SU-DHL-6 (cell line): ENCODE data around the gene EPB41L4A.

ENCODE experiments used
- H2AFZ ChIP-seq: fragments of 200-600 bp; sonication (generic); 2 replicates; pipeline ENCODE4 v1.6.1; 2014; ENCODE audit warnings: low read depth, mild to moderate bottlenecking, moderate library complexity, mixed read lengths, antibody characterized with exemption, low read length; ENCODE audit not compliant: severe bottlenecking
- H3F3A ChIP-seq: fragments of 200-600 bp; shearing (Covaris generic); 2 replicates; pipeline ENCODE4 v1.6.0; 2016; ENCODE audit warnings: antibody characterized with exemption, mild to moderate bottlenecking; ENCODE audit not compliant: insufficient read depth
- H3K27ac ChIP-seq: fragments of 200-600 bp; sonication (generic); 2 replicates; pipeline ENCODE4 v1.5.1; 2016; ENCODE audit warnings: low read depth, mild to moderate bottlenecking, low read length, moderate library complexity, mixed read lengths
- H3K27me3 ChIP-seq: fragments of 200-600 bp; sonication (generic), shearing (Covaris generic); 2 replicates; pipeline ENCODE4 v1.6.0; 2014; ENCODE audit warnings: mild to moderate bottlenecking, low read length
- H3K36me3 ChIP-seq: fragments of 200-600 bp; sonication (generic); 2 replicates; pipeline ENCODE4 v1.6.1; 2014; ENCODE audit warnings: mild to moderate bottlenecking, low read length, mixed read lengths
- H3K4me2 ChIP-seq: fragments of 300-600, 200-600 bp; shearing (Covaris generic), sonication (generic); 2 replicates; pipeline ENCODE4 v1.6.0; 2014; ENCODE audit warnings: low read length, low read depth, mild to moderate bottlenecking; ENCODE audit not compliant: poor library complexity, severe bottlenecking
- H3K4me3 ChIP-seq: fragments of 200-600 bp; sonication (generic); 2 replicates; pipeline ENCODE4 v1.5.1; 2014; ENCODE audit warnings: antibody characterized with exemption, low read length, mild to moderate bottlenecking, mixed read lengths; ENCODE audit not compliant: insufficient read depth, poor library complexity, severe bottlenecking
- H3K79me2 ChIP-seq: fragments of 200-600 bp; sonication (generic); 2 replicates; pipeline ENCODE4 v1.6.1; 2014; ENCODE audit warnings: mild to moderate bottlenecking, low read length, moderate library complexity; ENCODE audit not compliant: insufficient read depth
- H3K9ac ChIP-seq: fragments of 200-600 bp; sonication (generic); 2 replicates; pipeline ENCODE4 v1.7.0; 2014; ENCODE audit warnings: mild to moderate bottlenecking, low read length
- H3K9me2 ChIP-seq: fragments of 200-600 bp; sonication (generic); replicated peaks from 2 replicates; pipeline ENCODE4 v1.6.1; 2014; ENCODE audit warnings: low read length; ENCODE audit not compliant: insufficient read depth
- H3K9me3 ChIP-seq: fragments of 200-600 bp; sonication (generic); 2 replicates; pipeline ENCODE4 v1.6.1; 2014; ENCODE audit warnings: low read length, mixed read lengths; ENCODE audit not compliant: insufficient read depth
- H4K20me1 ChIP-seq: fragments of 200-600 bp; sonication (generic); 2 replicates; pipeline ENCODE4 v1.6.1; 2014; ENCODE audit warnings: low read depth, mild to moderate bottlenecking, antibody characterized with exemption, low read length, moderate library complexity, mixed read lengths
- CTCF ChIP-seq: fragments of 200-600 bp; sonication (generic); IDR thresholded peaks from one replicate; pipeline ENCODE4 v1.5.1; 2017; ENCODE audit warnings: antibody characterized with exemption, mild to moderate bottlenecking, low read length, moderate library complexity; ENCODE audit not compliant: insufficient read depth, poor library complexity, severe bottlenecking
- EZH2phosphoT487 ChIP-seq: fragments of 200-600 bp; sonication (generic), shearing (Covaris generic); conservative IDR thresholded peaks from 2 replicates; pipeline ENCODE4 v1.6.1; 2018; ENCODE audit warnings: mild to moderate bottlenecking, antibody characterized with exemption, low read length, moderate library complexity, mixed read lengths

EPB41L4A gene

GRCh38 chr5:112348387-112348786, 70.7 kb downstream of the EPB41L4A start:
- H3K79me2 ChIP-seq: no peaks in the 10 kb centered on the region
- TF ChIP-seq CTCF: no peak
- no peak for TF ChIP-seq EZH2phosphoT487
- H3K27ac ChIP-seq: no peak overlapping the region
- no peak overlapping the region for H3K4me2 ChIP-seq
- H3K4me3 ChIP-seq: no peak overlapping the region
- no peaks in the 10 kb centered on the region for H4K20me1 ChIP-seq
- H3K9me3 ChIP-seq: no peaks in the 10 kb centered on the region
- no peaks in the 10 kb centered on the region for H3K36me3 ChIP-seq
- no peak overlapping the region for H2AFZ ChIP-seq
- H3K9me2 ChIP-seq: no peaks in the 10 kb centered on the region
- H3K27me3 ChIP-seq: no peaks in the 10 kb centered on the region
- H3F3A ChIP-seq: no peaks in the 10 kb centered on the region
- H3K9ac ChIP-seq: no peak overlapping the region

GRCh38 chr5:112346411-112347044, 72.5 kb downstream of the EPB41L4A start:
- H2AFZ ChIP-seq: no peak overlapping the region
- no peak overlapping the region for H3K4me3 ChIP-seq
- H3K27ac ChIP-seq: no peak overlapping the region
- no peaks in the 10 kb centered on the region for H4K20me1 ChIP-seq
- H3K36me3 ChIP-seq: no peaks in the 10 kb centered on the region
- H3K9ac ChIP-seq: no peak overlapping the region
- H3K4me2 ChIP-seq: no peak overlapping the region
- no peaks in the 10 kb centered on the region for H3K79me2 ChIP-seq
- TF ChIP-seq CTCF (no peak), EZH2phosphoT487 (no peak)
- H3K27me3 ChIP-seq: no peaks in the 10 kb centered on the region
- no peaks in the 10 kb centered on the region for H3K9me3 ChIP-seq
- no peaks in the 10 kb centered on the region for H3K9me2 ChIP-seq
- no peaks in the 10 kb centered on the region for H3F3A ChIP-seq

DNA sequence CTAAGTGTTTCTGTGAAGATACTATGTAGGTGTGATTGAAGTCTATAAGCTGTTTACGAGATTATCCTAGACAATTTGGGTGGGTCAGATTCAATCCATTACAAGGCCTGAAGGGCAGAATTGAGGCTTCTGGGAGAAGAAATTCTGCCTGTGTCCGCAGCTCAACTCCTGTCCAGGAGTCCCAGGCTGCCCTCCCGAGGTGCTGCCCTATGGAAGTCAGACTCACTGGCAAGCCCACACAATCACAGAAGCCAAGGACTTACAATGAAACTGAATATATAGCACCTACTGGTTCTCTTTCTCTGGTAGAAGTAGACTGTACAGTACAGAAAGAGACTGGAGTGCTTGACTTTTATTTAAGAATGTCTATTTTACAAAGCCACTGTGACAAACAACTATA, 74.5 kb downstream of the EPB41L4A start:
- TF ChIP-seq CTCF (no peak), EZH2phosphoT487 (no peak)
- H3K27me3 ChIP-seq: no peaks in the 10 kb centered on the region
- no peaks in the 10 kb centered on the region for H3F3A ChIP-seq
- H3K9me2 ChIP-seq: no peaks in the 10 kb centered on the region
- no peak overlapping the region for H3K4me2 ChIP-seq
- no peak overlapping the region for H3K27ac ChIP-seq
- H3K9me3 ChIP-seq: no peaks in the 10 kb centered on the region
- no peaks in the 10 kb centered on the region for H3K36me3 ChIP-seq
- H3K79me2 ChIP-seq: no peaks in the 10 kb centered on the region
- H2AFZ ChIP-seq: no peak overlapping the region
- no peak overlapping the region for H3K4me3 ChIP-seq
- H3K9ac ChIP-seq: no peak overlapping the region
- no peaks in the 10 kb centered on the region for H4K20me1 ChIP-seq
